ENCODE results near the gene UBA6. TPM values are rescaled to one million over a fixed set of nuclear protein-coding genes. Genes with fewer than 3 reads are reported as not detected.

UBA6 gene
- total RNA-seq, 1 donor from 2014 or later, result 69.2 TPM

DNA sequence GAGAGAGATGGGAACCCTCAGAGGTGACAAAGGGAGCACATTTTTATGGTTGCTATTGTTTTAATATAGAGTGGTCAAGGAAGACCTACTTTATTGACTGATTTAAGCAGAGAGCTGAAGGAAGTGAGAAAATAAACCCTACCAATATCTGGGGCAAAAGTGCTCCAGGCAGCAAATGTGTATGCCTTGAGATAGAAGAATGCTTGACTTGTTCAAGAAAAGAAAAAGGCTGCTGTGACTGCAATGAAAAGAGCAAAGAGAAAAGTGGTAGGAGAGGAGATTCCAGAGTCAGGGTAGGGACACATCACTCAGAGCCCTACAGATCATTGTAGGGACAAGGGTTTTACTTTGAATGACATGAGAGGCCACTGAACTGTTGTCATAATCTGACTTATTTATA, 116.5 kb downstream of the UBA6 start:
- DNase-seq (ENCODE audit: low read depth), result no peak
- no peak for TF ChIP-seq CTCF (conservative IDR thresholded peaks at IDR 0.05; ENCODE audit: low read depth, low read length)
- H3K4me3 ChIP-seq (ENCODE audit: low read depth, low read length), result no peak overlapping the region

DNA sequence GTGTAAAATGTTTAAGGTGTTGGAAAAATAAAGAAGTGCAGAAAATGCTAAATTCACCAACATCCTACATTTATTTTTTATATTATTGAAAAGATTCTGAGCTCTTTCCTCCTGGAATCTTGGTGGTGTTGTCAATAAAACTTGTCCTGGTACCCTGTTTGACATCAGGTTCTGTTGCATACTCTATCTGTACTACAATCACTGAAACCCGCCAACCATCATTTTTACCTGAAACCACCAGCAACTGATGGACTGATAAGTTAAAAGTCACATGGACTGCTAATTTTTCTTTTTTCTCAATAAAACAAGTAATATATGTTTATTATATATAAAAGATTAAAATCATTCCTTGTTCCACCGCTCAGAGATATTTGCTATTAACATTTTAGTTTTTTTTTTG, 119.0 kb downstream of the UBA6 start:
- no peak for TF ChIP-seq CTCF (conservative IDR thresholded peaks at IDR 0.05; ENCODE audit: low read depth, low read length)
- DNase-seq (ENCODE audit: low read depth), result no peak
- no peak overlapping the region for H3K4me3 ChIP-seq (ENCODE audit: low read depth, low read length)

- no peak for DNase-seq (ENCODE audit: low read depth)
- no peak overlapping the region for H3K4me3 ChIP-seq (ENCODE audit: low read depth, low read length)
- TF ChIP-seq CTCF (conservative IDR thresholded peaks at IDR 0.05; ENCODE audit: low read depth, low read length), result no peak
Measured at GRCh38 chr4:67581208-67581857, 119.6 kb downstream of the UBA6 start.

- H3K4me3 ChIP-seq (ENCODE audit: low read depth, low read length), result no peak overlapping the region
- no peak for DNase-seq (ENCODE audit: low read depth)
- TF ChIP-seq CTCF (conservative IDR thresholded peaks at IDR 0.05; ENCODE audit: low read depth, low read length), result no peak
Measured at GRCh38 chr4:67580577-67580976, 120.4 kb downstream of the UBA6 start.

DNA sequence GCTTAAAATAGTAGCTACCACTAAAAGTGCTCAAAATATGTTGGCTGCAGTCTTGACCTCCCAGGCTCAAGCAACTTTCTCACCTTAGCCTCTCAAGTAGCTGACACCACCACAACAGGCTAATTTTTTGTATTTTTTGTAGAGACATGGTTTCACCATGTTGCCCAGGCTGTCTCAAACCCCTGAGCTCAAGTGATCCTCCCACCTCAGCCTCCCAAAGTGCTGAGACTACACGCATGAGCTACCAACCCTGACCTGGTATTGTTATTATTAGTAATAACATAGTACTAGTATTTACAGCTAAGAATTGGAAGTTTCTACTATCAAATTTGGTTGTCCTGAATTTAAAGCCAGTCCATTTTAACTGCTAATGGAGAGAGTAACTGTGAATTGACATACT, 124.4 kb downstream of the UBA6 start:
- no peak overlapping the region for H3K4me3 ChIP-seq (ENCODE audit: low read depth, low read length)
- no peak for TF ChIP-seq CTCF (conservative IDR thresholded peaks at IDR 0.05; ENCODE audit: low read depth, low read length)
- DNase-seq (ENCODE audit: low read depth), result no peak

- no peak for TF ChIP-seq CTCF (conservative IDR thresholded peaks at IDR 0.05; ENCODE audit: low read depth, low read length)
- H3K4me3 ChIP-seq (ENCODE audit: low read depth, low read length), result peak overlapping the region; percentile 41
- no peak for DNase-seq (ENCODE audit: low read depth)
Measured at GRCh38 chr4:67576059-67576466, 124.9 kb downstream of the UBA6 start.
